Right cardiac atrium (tissue), 5 donors: ENCODE data around the gene SLC35G6. TPM values are rescaled to one million over a fixed set of nuclear protein-coding genes. Genes with fewer than 3 reads are reported as not detected.
A peak's percentile ranks its signal among the peaks of the same experiment; 100 is the strongest.

Experiments
- ATAC-seq, 2 donors: fragments of 200-7000 bp; cut with Tn5 transposase; one replicate each; pipeline versions ENCODE4 v1.8.0 to v1.9.1; 2020; ENCODE audit warnings: moderate library complexity in 2 of 2, mild to moderate bottlenecking in 1 of 2
- DNase-seq, 3 donors: peaks; one replicate each; pipeline ENCODE4 v3.0.0-alpha.2; 2020
- H3K27ac ChIP-seq: one replicate; pipeline ENCODE4 v1.5.1; 2013; ENCODE audit warnings: mild to moderate bottlenecking, low read length, control low read depth, moderate library complexity
- H3K27me3 ChIP-seq: one replicate; pipeline ENCODE4 v1.6.1; 2013; ENCODE audit not compliant: control insufficient read depth, insufficient read depth
- H3K4me1 ChIP-seq: one replicate; pipeline ENCODE4 v1.6.1; 2013; ENCODE audit warnings: low read length; ENCODE audit not compliant: control insufficient read depth, insufficient read depth
- H3K4me3 ChIP-seq: one replicate; pipeline ENCODE4 v1.5.1; 2013; ENCODE audit warnings: low read length, control low read depth
- H3K9me3 ChIP-seq: one replicate; pipeline ENCODE4 v1.6.1; 2013; ENCODE audit warnings: low read length; ENCODE audit not compliant: control insufficient read depth
- WGBS: extraction: QIAGEN DNeasy Blood & Tissue Kit; methylation state at CpG from one replicate; pipeline ENCODE4 v1.1.7; 2013; 5-methylcytosine and 5-hydroxymethylcytosine counted together
- intact Hi-C, 4 donors: fragments of 100-400 bp; cut with DNase I; formaldehyde crosslinking; loops; one replicate each; pipeline versions ENCODE4 v1.11.0 to v1.14.0; 2022 to 2023
- polyA plus RNA-seq: library from polyadenylated mRNA; stranded (reverse); fragments of 200-250 nt; gene quantifications from one replicate; pipeline ENCODE4 v1.2.3, GENCODE V29; 2013
- total RNA-seq, 4 donors: library from RNA; stranded (reverse); fragmentation: NEBNext Ultra II Directional; extraction: Animal tissue kit (Norgen Biotek cat#: 25700); gene quantifications; one replicate each; pipeline ENCODE4 v1.2.1, GENCODE V29; 2021
- donor health status: healthy with polysubstance abuse.
- donor health status: DM: no; HTN: yes; CAD: no.
- donor health status: DM: no; HTN: no; CAD: no.
- donor health status: DM: no; HTN: yes; CAD: no; lungs with severe emphysema.
- donor health status: DM: yes; HTN: yes; CAD: no.

SLC35G6 gene
- total and polyA plus RNA-seq, 5 donors: not detected

GRCh38 chr17:7460850-7461660, 20.2 kb upstream of the SLC35G6 start:
- intact Hi-C loops: no loop called here
- DNase-seq: peak in 1 of 3 donors; percentile 39

GRCh38 chr17:7462474-7463371, 18.5 kb upstream of the SLC35G6 start:
- intact Hi-C loops: no loop called here
- 89% methylated on average over 44 of the region's 44 CpGs for WGBS
- H3K4me3 ChIP-seq: no peak overlapping the region
- H3K27ac ChIP-seq: no peak overlapping the region
- peak in 1 of 2 donors; percentile 2 for ATAC-seq
- no peaks in the 10 kb centered on the region for H3K27me3 ChIP-seq
- H3K4me1 ChIP-seq: peaks cover 4% of the 10 kb centered on the region
- peak; percentile 14 to 74 (median 68) for DNase-seq
- H3K9me3 ChIP-seq: no peaks in the 10 kb centered on the region

More at GRCh38 chr17:7460850-7461660, 20.2 kb upstream of the SLC35G6 start:
- no peak for ATAC-seq
- no peak overlapping the region for H3K27ac ChIP-seq
- no peaks in the 10 kb centered on the region for H3K9me3 ChIP-seq
- 94% methylated on average over 7 of the region's 7 CpGs for WGBS
- H3K4me3 ChIP-seq: no peak overlapping the region
- peaks cover 5% of the 10 kb centered on the region for H3K4me1 ChIP-seq
- no peaks in the 10 kb centered on the region for H3K27me3 ChIP-seq

GRCh38 chr17:7463372-7463846, 17.8 kb upstream of the SLC35G6 start:
- Histone ChIP-seq H3K4me1 (peaks cover 4% of the 10 kb centered on the region), H3K27me3 (no peaks in the 10 kb centered on the region), H3K9me3 (no peaks in the 10 kb centered on the region), H3K27ac (no peak overlapping the region), H3K4me3 (no peak overlapping the region)
- intact Hi-C loops: no loop called here
- DNase-seq: no peak
- WGBS: 85% methylated on average over 14 of the region's 14 CpGs
- ATAC-seq: no peak

GRCh38 chr17:7464081-7464480, 17.2 kb upstream of the SLC35G6 start:
- Histone ChIP-seq H3K27me3 (no peaks in the 10 kb centered on the region), H3K27ac (no peak overlapping the region), H3K4me3 (no peak overlapping the region), H3K4me1 (peaks cover 4% of the 10 kb centered on the region), H3K9me3 (no peaks in the 10 kb centered on the region)
- ATAC-seq (no peak), DNase-seq (no peak)
- intact Hi-C loops: no loop called here
- 84% methylated on average over 9 of the region's 9 CpGs for WGBS

GRCh38 chr17:7465597-7466275, 15.5 kb upstream of the SLC35G6 start:
- H3K27me3 ChIP-seq: no peaks in the 10 kb centered on the region
- 86% methylated on average over 33 of the region's 33 CpGs for WGBS
- no peaks in the 10 kb centered on the region for H3K9me3 ChIP-seq
- H3K4me3 ChIP-seq: no peak overlapping the region
- peaks cover 6% of the 10 kb centered on the region for H3K4me1 ChIP-seq
- DNase-seq (peak in 2 of 3 donors; percentile 15 to 48), ATAC-seq (no peak)
- intact Hi-C loops: loop anchor here in 1 of 4 donors (2.0 kb wide), 1 partner anchor 15 kb away; no protein-coding TSS in a partner anchor
- peak overlapping the region; percentile 83 for H3K27ac ChIP-seq

GRCh38 chr17:7466318-7466638, 15.0 kb upstream of the SLC35G6 start:
- no peak for DNase-seq
- Histone ChIP-seq H3K4me1 (peaks cover 9% of the 10 kb centered on the region), H3K27me3 (no peaks in the 10 kb centered on the region), H3K9me3 (no peaks in the 10 kb centered on the region), H3K27ac (peak overlapping the region; percentile 83), H3K4me3 (no peak overlapping the region)
- intact Hi-C loops: loop anchor here in 1 of 4 donors (2.0 kb wide), 1 partner anchor 15 kb away; no protein-coding TSS in a partner anchor
- WGBS: 68% methylated on average over 9 of the region's 9 CpGs
- no peak for ATAC-seq

GRCh38 chr17:7466639-7467341, 14.5 kb upstream of the SLC35G6 start:
- Histone ChIP-seq H3K27me3 (no peaks in the 10 kb centered on the region), H3K9me3 (no peaks in the 10 kb centered on the region), H3K4me1 (peaks cover 10% of the 10 kb centered on the region), H3K4me3 (no peak overlapping the region), H3K27ac (peak overlapping the region; percentile 83)
- DNase-seq (peak; percentile 87 to 90 (median 88)), ATAC-seq (peak; percentile 43 to 69)
- intact Hi-C loops: loop anchor here in 1 of 4 donors (2.0 kb wide), 1 partner anchor 16 kb away; no protein-coding TSS in a partner anchor
- WGBS: 60% methylated on average over 16 of the region's 16 CpGs

- peaks cover 11% of the 10 kb centered on the region for H3K4me1 ChIP-seq
- H3K27me3 ChIP-seq: no peaks in the 10 kb centered on the region
- H3K4me3 ChIP-seq: no peak overlapping the region
- 94% methylated on average over 3 of the region's 3 CpGs for WGBS
- peak overlapping the region; percentile 83 for H3K27ac ChIP-seq
- no peak for ATAC-seq
- intact Hi-C loops: loop anchor here in 1 of 4 donors (2.0 kb wide), 1 partner anchor 17 kb away; no protein-coding TSS in a partner anchor
- DNase-seq: no peak
- no peaks in the 10 kb centered on the region for H3K9me3 ChIP-seq
These were observed 13.7 kb upstream of the SLC35G6 start for GRCh38 chr17:7467498-7467897.

- WGBS: 85% methylated on average over 11 of the region's 11 CpGs
- peaks cover 11% of the 10 kb centered on the region for H3K4me1 ChIP-seq
- intact Hi-C loops: no loop called here
- no peak overlapping the region for H3K27ac ChIP-seq
- H3K27me3 ChIP-seq: no peaks in the 10 kb centered on the region
- no peak overlapping the region for H3K4me3 ChIP-seq
- no peaks in the 10 kb centered on the region for H3K9me3 ChIP-seq
- DNase-seq: peak in 1 of 3 donors; percentile 22
- no peak for ATAC-seq
These were observed 13.0 kb upstream of the SLC35G6 start for GRCh38 chr17:7468290-7468689.

- no peaks in the 10 kb centered on the region for H3K27me3 ChIP-seq
- H3K27ac ChIP-seq: no peak overlapping the region
- H3K9me3 ChIP-seq: no peaks in the 10 kb centered on the region
- no peak for ATAC-seq
- WGBS: 77% methylated on average over 12 of the region's 12 CpGs
- peaks cover 11% of the 10 kb centered on the region for H3K4me1 ChIP-seq
- DNase-seq: peak in 1 of 3 donors; percentile 22
- intact Hi-C loops: no loop called here
- H3K4me3 ChIP-seq: no peak overlapping the region
These were observed 12.3 kb upstream of the SLC35G6 start for GRCh38 chr17:7468804-7469389.
